ENCODE measurements around the gene TUSC2.
A peak's percentile ranks its signal among the peaks of the same experiment; 100 is the strongest.

Gene TUSC2

GRCh38 chr3:50334339-50335075 lies 6.5 kb upstream of the TUSC2 start:
- DNase-seq = no peak

- no peak for DNase-seq
Observed at GRCh38 chr3:50333744-50334328, 5.8 kb upstream of the TUSC2 start.

GRCh38 chr3:50331364-50331907 lies 3.4 kb upstream of the TUSC2 start:
- no peak for DNase-seq

DNA sequence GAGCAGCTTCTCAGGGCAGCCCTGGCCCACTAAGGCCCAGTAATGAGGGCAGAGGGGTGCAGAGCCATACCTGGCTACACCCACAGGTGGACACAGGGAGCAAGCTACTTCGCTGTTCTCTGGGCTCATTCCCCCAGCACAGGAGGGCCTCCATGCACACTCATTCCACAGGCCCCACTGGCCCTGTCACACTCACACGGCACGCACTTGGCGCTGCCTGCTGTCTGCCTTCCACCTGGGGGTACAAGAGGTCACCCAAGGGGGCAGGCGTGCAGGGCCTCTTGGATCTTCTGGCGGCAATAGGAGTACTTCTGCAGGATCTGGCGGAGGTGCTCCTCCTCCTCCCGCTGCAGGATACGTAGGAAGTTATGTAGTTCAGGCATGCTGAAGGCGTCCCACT lies 2.3 kb upstream of the TUSC2 start:
- no peak for DNase-seq

DNA sequence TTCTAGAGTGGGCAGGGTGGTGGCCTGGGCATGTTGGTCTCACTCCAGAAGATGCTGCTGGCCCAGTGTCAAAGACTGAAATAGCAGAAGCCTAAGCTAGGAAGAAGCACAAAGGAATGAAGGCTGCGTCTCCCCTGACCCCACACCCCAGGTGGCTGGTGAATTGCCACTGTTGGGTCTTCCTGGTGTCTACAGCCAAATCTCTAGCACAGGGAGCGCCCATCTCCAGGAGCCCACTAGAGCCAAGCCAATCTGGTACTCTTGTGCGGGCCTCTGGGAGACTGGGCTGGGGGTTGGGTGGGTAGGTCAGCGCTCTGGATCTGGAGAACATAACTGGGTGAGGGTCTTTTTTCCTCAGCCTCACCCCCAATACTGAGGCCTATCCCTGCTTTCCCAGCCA lies 894 bp downstream of the TUSC2 start:
- no peak for DNase-seq

DNA sequence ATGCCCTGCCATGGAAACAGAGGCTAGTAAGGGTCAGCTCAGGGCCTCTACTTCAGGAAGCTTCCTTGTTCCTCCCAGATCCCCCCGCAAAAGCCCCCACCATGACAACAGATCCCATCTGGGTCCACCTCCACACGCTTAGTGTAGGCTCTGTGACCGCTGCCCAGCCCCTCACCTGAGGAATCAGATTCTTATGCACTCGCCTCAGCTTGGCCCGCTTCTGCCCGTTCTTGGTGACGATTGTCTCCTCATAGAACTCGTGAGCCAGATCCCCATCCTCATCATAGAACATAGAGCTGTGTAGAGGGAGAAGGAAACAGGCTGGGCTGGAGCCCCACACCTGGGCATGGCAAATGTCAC lies 1.9 kb downstream of the TUSC2 start:
- DNase-seq = no peak

GRCh38 chr3:50325497-50326181 lies 2.4 kb downstream of the TUSC2 start:
- no peak for DNase-seq

GRCh38 chr3:50325113-50325480 lies 2.9 kb downstream of the TUSC2 start:
- DNase-seq = no peak

GRCh38 chr3:50324351-50325112 lies 3.5 kb downstream of the TUSC2 start:
- DNase-seq = peak; percentile 70 to 74

DNA sequence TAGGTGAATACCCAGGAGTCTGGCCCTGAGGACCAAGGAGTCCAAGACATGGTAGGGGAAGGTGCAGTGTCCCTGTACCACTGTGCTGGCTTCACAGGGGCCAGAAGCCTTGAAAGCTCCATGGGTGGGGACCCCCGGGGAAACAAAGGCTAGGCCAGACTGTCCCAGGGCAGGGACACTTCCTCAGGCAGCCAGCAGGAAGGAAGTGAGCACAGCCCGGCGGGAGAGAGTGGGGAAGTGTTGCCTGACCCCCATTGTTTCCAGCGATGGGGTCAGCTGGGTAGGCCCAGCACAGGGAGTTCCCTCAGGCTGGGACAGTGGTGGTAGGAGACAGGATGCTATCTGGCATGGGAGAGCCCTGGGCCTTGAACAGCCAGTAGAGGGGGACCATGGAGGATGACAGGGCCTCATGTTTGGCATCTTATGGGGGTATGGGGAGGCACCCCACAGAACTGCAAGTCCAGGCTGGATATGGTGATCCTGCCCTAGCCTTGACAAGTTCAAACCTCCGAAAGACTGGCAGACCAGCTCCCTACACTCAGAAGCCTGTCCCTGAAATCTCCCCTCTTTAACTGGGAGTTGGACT lies 4.3 kb downstream of the TUSC2 start:
- DNase-seq = no peak

DNA sequence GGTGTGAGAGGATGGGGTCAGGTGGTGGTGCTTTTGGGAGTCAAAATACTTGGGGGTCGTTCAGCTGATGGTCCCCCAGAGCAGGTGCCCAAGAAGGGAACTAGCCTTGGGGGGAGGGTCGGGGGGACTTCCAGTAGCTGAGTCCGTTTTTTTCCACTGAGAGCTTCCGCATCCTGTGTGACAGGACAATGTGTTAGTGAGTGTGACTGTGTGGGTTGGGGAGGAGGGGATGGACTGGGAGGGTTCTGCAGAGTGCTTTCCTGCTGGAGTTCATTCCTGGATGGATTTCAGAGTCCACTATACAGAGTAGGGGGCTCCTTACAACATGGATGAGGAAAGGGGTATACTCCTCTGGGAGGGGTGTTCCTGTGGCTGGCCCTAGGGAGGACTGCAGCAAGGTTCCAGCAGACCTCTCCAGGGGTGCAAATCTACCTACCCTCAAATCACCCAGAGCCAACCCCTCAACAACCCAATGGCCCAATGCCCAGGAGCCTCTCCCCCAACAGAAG lies 4.9 kb downstream of the TUSC2 start:
- DNase-seq = peak; percentile 37 to 51

DNA sequence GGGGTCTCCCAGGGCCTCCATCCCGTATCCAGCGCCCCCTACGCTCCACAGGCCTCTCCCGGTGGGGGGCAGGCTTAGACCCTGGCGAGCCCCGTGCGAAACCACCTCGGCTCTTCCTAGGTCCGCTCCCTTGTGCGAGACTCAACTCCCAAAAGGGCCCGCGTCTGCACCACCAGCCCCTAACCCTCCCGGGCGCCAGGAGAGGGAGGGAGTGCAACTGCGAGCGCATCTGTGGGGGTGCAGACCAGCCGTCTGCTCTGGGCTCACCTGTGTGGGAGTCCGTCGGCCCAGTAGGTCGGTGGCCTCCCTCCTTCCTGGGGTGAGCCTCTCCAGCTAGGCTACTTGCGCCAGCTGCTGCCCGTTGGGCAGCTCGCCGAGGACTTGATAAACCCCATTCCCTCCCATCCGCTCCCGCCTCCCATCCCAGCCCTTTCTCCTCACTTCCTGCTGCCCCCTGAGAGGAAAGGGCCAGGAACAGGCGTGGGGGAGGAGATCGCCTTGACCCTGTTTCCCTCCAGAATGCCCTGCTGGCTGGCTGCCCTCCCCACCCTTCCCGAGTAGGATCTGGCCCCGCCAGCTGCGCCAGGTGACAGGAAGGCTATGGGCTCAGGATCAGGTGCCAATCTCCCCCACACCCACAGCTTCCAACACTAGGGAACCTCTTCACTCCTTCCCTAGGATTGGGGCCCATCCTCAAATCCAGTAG lies 5.5 kb downstream of the TUSC2 start, which contains the start of gene HYAL2:
TSS of gene HYAL2 (minus strand) at position 360 of the 706 bp plus-strand sequence. CDS start 2,256 bp downstream, outside the sequence.
- peak; percentile 54 to 74 for DNase-seq

DNA sequence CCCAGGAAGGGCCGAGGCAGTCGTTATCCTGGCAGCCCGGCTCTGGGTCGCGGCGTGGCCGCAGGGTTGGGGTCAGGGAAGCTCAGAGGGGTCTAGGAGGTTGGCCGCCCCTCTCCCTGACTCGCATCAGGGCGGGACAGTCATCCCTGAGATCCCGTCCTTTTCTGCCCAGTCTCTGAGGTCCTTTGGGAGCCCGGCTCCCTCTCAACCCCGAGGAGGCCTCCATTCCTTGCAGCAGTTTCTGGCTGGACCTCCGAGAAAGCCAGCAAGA lies 6.0 kb downstream of the TUSC2 start:
- no peak for DNase-seq

DNA sequence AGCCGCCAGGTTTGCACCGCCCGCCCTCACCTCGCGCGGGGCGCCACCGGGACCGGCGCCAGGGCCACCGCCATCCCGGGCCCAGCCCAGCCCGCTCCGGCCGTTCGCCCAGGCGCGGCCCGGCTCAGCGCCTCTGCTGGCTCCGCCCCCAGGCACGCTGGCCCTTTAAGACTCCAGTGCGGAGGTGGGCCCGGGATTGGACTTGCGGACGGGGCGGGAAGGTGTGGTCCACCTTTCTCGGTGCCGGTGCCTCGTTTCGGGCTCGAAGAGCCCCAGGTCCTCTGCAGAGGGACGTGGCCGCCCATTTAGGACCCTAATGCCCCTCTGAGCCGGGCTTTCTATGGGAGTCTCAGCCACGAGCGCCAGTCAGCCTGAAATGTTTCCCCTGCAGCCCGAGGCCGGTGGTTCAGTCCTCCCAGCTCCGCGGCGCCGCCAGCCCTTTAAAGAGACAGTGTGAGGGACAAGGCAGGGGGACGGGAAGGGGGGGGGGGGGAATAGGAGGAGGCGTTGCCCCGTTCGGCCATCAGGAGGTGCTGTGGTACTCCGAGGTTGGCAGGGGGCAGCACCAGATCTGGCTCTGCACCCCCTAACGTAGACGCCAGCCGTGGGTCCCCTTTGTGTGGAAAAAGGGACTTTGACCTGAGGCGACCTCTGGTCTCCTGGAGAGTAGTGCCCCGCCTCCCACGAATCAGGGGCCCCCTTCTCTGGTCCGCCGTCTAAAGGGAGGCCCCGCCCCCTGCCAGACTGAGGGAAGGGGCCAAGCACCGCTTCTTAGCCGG lies 6.5 kb downstream of the TUSC2 start:
- DNase-seq = peak; percentile 79 to 88

- DNase-seq = peak; percentile 62 to 72
Observed at GRCh38 chr3:50320853-50321335, 7.1 kb downstream of the TUSC2 start.

- no peak for DNase-seq
Observed at GRCh38 chr3:50319894-50320625, 8.0 kb downstream of the TUSC2 start.

GRCh38 chr3:50319181-50319893 lies 8.7 kb downstream of the TUSC2 start:
- DNase-seq = no peak

GRCh38 chr3:50318615-50319014 lies 9.4 kb downstream of the TUSC2 start:
- DNase-seq = no peak

GRCh38 chr3:50318163-50318562 lies 9.9 kb downstream of the TUSC2 start:
- DNase-seq = no peak

DNA sequence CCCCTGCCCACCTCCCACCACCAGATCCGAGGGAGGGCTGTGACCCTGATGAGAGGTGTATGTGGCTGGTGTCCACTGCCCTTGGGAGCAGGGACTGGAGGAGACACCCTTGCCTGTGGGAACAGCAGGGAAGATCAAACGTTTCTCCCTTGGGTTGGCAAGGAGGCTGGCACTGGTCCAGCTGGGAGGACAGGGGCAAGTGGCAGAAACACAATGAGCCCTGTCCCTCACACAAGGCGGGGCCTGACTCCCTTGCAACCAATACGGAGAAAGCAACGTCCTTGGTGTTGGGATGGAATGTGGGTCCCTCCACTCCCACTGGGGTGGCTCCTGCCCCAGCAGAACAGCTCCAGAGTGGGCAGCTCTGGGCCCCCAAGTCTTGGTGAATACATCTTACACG lies 10.7 kb downstream of the TUSC2 start:
- DNase-seq = no peak

Data from SHP77 (cell line).